ENCODE measurements around the gene SDK2. TPM values are rescaled to one million over a fixed set of nuclear protein-coding genes. Genes with fewer than 3 reads are reported as not detected.
"Not testable (repeated sequence)": the region's sequence is repeated elsewhere in the genome, so short reads cannot be mapped to it uniquely, and the experiment has no call there.

The SDK2 gene
- total and polyA plus RNA-seq, 2 of the 8 experiments (the other 6 are each of a cell fraction or from before 2014, with no cell fraction given), result 3.9 to 4.1 TPM

- H3K4me1 ChIP-seq (replicated peaks in 1 of 4; ENCODE audit: control insufficient read depth in 3 of 4, insufficient read depth in 4 of 4, low read length in 3 of 4), result peaks cover 0 to 19% (median 6%) of the 10 kb centered on the region in 4 experiments; a peak in 5 of 7 replicates
- TF ChIP-seq TCF12 (IDR thresholded peaks at IDR 0.05; ENCODE audit: low read depth, low read length) (0 out of 2 replicates have a peak, but pooled peaks have one; percentile 51), E2F6 (IDR thresholded peaks at IDR 0.05) (peak; percentile 31; the same call in 1 of the 2 replicates), RAD21 (IDR thresholded peaks at IDR 0.05 in 1 of 2, conservative IDR thresholded peaks at IDR 0.05 in 1 of 2; ENCODE audit: low read depth in 2 of 2, low read length in 2 of 2) (peak; percentile 98), CREB1 (IDR thresholded peaks at IDR 0.05) (0 out of 2 replicates have a peak, but pooled peaks have one; percentile 11), SIN3A (conservative IDR thresholded peaks at IDR 0.05 in 1 of 2, IDR thresholded peaks at IDR 0.05 in 1 of 2; ENCODE audit: low read depth in 1 of 2, low read length in 2 of 2) (peak; percentile 53 to 72; a peak in 1 of 4 replicates), MAX (IDR thresholded peaks at IDR 0.05) (peak; percentile 85), CTCF (IDR thresholded peaks at IDR 0.05; ENCODE audit: control extremely low read depth in 1 of 3, insufficient read depth in 1 of 3, low read depth in 1 of 3, low read length in 3 of 3) (peak; percentile 69 to 96 (median 85)), YY1 (IDR thresholded peaks at IDR 0.05; ENCODE audit: low read depth, low read length) (0 out of 2 replicates have a peak, but pooled peaks have one; percentile 15)
- H3K27ac ChIP-seq (ENCODE audit: low read depth, low read length); H3K79me1 ChIP-seq (ENCODE audit: low read depth, low read length); H2BK20ac ChIP-seq (ENCODE audit: low read length); H4K5ac ChIP-seq (ENCODE audit: insufficient read length, low read depth, low read length); H4K20me1 ChIP-seq (replicated peaks in 1 of 2; ENCODE audit: control insufficient read depth in 1 of 2, insufficient read depth in 2 of 2, low read length in 2 of 2); H4K91ac ChIP-seq (replicated peaks; ENCODE audit: insufficient read length, low read length); H2BK120ac ChIP-seq (replicated peaks; ENCODE audit: low read depth, low read length); H2AFZ ChIP-seq (ENCODE audit: low read length); H2AK5ac ChIP-seq (ENCODE audit: low read depth, low read length); H2BK12ac ChIP-seq (ENCODE audit: low read depth, low read length); H2BK15ac ChIP-seq (ENCODE audit: low read length); FAIRE-seq; H3K23ac ChIP-seq (ENCODE audit: insufficient read length); H3K14ac ChIP-seq (ENCODE audit: insufficient read length); H4K8ac ChIP-seq (ENCODE audit: extremely low read depth, insufficient read depth, low read length); H2BK5ac ChIP-seq (ENCODE audit: low read depth, low read length); H3K36me3 ChIP-seq (ENCODE audit: control insufficient read depth in 2 of 4, insufficient read depth in 4 of 4, low read length in 3 of 4); H3K23me2 ChIP-seq (ENCODE audit: low read depth, low read length); H3K18ac ChIP-seq (ENCODE audit: extremely low read depth, low read length); H3K56ac ChIP-seq (replicated peaks; ENCODE audit: insufficient read length, low read depth, low read length); H3K9me3 ChIP-seq (ENCODE audit: insufficient read depth in 2 of 2, low read depth in 1 of 2, low read length in 1 of 2); H3K4me2 ChIP-seq (ENCODE audit: insufficient read depth in 1 of 2, low read depth in 2 of 2, low read length in 2 of 2); H3K27me3 ChIP-seq (replicated peaks in 1 of 4; ENCODE audit: control insufficient read depth in 3 of 4, extremely low read depth in 1 of 4, insufficient read depth in 3 of 4, low read length in 3 of 4); H3K79me2 ChIP-seq (ENCODE audit: control insufficient read depth in 1 of 2, insufficient read depth in 2 of 2, low read length in 2 of 2); H3K4ac ChIP-seq (replicated peaks; ENCODE audit: insufficient read length, low read depth, low read length); H3K4me3 ChIP-seq (ENCODE audit: extremely low read depth in 1 of 4, insufficient read depth in 2 of 4, low read depth in 3 of 4, low read length in 4 of 4); H3K9ac ChIP-seq (replicated peaks in 1 of 4; ENCODE audit: extremely low read depth in 1 of 4, low read depth in 3 of 4, low read length in 3 of 4): not testable (repeated sequence)
- CTCF ChIA-PET (ENCODE audit: partially characterized antibody), result interaction anchor here (0.6 to 16.5 kb wide), 49 partner anchors 10 to 790 kb away, joined by 3 to 439 read pairs (median 6); partner anchors contain the start of genes CDC42EP4 and CPSF4L
- WGBS, 2 experiments (ENCODE audit: extremely low coverage in 1 of 2, insufficient coverage in 1 of 2, insufficient read length in 1 of 2, insufficient replicate concordance in 2 of 2, low coverage in 1 of 2, low lambda C conversion rate in 2 of 2, missing lambda C conversion rate in 1 of 2), result 41% methylated on average over 14 of the region's 14 CpGs; no CpG with 5 or more reads in 1 of the 2 experiments
- POLR2A ChIA-PET (ENCODE audit: partially characterized antibody), result interaction anchor here (0.7 to 1.6 kb wide), 5 partner anchors 14 to 117 kb away, joined by 3 to 7 read pairs (median 3); no protein-coding TSS in a partner anchor
- DNase-seq (ENCODE audit: low read depth in 1 of 2, low spot score in 2 of 2), result peak in 1 of 2 experiments; percentile 98
Measured at GRCh38 chr17:73369817-73370490, 274.3 kb downstream of the SDK2 start.
